ENCODE data around the gene SLC16A12.
A peak's percentile ranks its signal among the peaks of the same experiment; 100 is the strongest.
"Not testable (repeated sequence)": the region's sequence is repeated elsewhere in the genome, so short reads cannot be mapped to it uniquely, and the experiment has no call there.

SLC16A12 gene

GRCh38 chr10:89414879-89415821 lies 120.2 kb downstream of the SLC16A12 start:
- DNase-seq: no peak

- peak; percentile 91 for DNase-seq
These were observed 121.1 kb downstream of the SLC16A12 start, which contains the start of gene IFIT5 for GRCh38 chr10:89414146-89414878. Gene IFIT5 (plus strand): TSS chr10:89414568. CDS start chr10:89414799, 231 bp downstream.

GRCh38 chr10:89413398-89413912 lies 121.9 kb downstream of the SLC16A12 start:
- no peak for DNase-seq

GRCh38 chr10:89412276-89412675 lies 123.1 kb downstream of the SLC16A12 start:
- not testable (repeated sequence) for DNase-seq

GRCh38 chr10:89411135-89411534 lies 124.3 kb downstream of the SLC16A12 start:
- not testable (repeated sequence) for DNase-seq

GRCh38 chr10:89410551-89410950 lies 124.8 kb downstream of the SLC16A12 start:
- not testable (repeated sequence) for DNase-seq

GRCh38 chr10:89409282-89409681 lies 126.1 kb downstream of the SLC16A12 start:
- not testable (repeated sequence) for DNase-seq

- DNase-seq: not testable (repeated sequence)
These were observed 127.6 kb downstream of the SLC16A12 start for GRCh38 chr10:89407792-89408191.

GRCh38 chr10:89406178-89406577 lies 129.2 kb downstream of the SLC16A12 start:
- DNase-seq: not testable (repeated sequence)

GRCh38 chr10:89404104-89405047 lies 131.0 kb downstream of the SLC16A12 start:
- no peak for DNase-seq

- DNase-seq: no peak
These were observed 132.4 kb downstream of the SLC16A12 start for GRCh38 chr10:89403043-89403442.

GRCh38 chr10:89399956-89400355 lies 135.4 kb downstream of the SLC16A12 start:
- no peak for DNase-seq

GRCh38 chr10:89398003-89398749 lies 137.2 kb downstream of the SLC16A12 start:
- DNase-seq: no peak

GRCh38 chr10:89395141-89395540 lies 140.3 kb downstream of the SLC16A12 start:
- no peak for DNase-seq

- no peak for DNase-seq
These were observed 141.5 kb downstream of the SLC16A12 start for GRCh38 chr10:89393898-89394297.

- DNase-seq: no peak
These were observed 142.4 kb downstream of the SLC16A12 start for GRCh38 chr10:89392974-89393373.

GRCh38 chr10:89391907-89392756 lies 143.3 kb downstream of the SLC16A12 start, which contains the start of gene IFIT1:
Gene IFIT1 (plus strand): TSS chr10:89392623. CDS start chr10:89392713, 90 bp downstream.
- DNase-seq: peak; percentile 77

GRCh38 chr10:89391226-89391576 lies 144.2 kb downstream of the SLC16A12 start:
- not testable (repeated sequence) for DNase-seq

GRCh38 chr10:89390476-89391225 lies 144.7 kb downstream of the SLC16A12 start:
- DNase-seq: no peak

GRCh38 chr10:89389254-89389653 lies 146.1 kb downstream of the SLC16A12 start:
- DNase-seq: no peak
